ENCODE results near the gene CX3CL1.

CX3CL1 gene

DNA sequence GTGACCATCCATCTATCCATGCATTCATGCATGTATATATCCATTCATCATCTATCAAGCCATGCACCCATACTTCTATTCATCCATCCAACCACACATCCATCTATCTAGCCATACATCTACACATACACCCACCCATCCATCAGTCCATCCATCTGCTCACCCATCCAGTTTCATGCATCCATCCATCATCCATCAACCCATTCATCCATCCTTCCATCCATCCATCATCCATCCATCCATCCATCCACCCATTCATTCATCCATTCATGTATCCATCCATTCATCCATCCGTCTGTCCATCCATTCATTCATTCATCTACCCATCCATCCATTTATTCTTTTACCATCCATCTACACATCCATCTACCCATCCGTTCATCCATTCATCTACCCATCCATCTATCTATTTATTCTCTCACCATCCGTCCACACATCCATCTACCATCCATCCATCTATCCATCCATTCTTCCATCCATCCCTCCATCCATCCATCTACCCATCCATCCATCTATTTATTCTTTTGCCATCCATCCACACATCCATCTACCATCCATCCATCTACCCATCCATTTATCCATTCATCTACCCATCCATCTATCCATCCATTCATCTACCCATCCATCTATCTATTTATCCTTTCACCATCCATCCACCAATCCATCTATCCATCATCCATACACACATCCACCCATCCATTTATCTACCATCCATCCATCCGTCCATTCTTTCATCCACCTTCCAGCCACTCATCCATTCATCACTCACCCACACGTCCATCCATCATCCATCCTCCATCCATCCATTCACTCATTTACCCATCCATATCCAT lies 35.4 kb downstream of the CX3CL1 start:
- DNase-seq (ENCODE audit: low read depth in 1 of 2, low spot score in 1 of 2): no peak
- no peak for TF ChIP-seq JUND (IDR thresholded peaks at IDR 0.05; ENCODE audit: low read depth)
- in situ Hi-C loops (cut with HindIII; ENCODE audit: low pct_unique_long_range_greater_than_20kb, low sequenced_read_pairs): no loop called here

DNA sequence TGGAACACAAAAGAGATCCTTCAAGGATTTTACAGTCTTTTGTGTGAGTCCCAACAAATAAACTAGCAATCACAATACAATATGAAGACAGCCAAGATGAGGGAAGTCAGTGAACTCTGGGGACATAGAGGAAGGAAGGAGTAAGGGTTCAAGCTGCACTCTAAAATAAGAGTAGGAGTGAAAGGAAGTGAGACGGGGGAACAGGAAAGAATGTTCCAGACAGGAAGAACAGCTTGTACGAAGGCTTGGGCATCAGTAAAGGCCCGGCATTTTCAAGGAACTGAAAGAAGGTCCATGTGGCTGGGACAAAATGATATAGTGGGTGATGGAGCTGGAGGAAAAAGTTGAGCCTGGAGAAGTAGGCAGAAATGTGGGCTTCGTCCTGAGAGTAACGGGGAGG lies 36.8 kb downstream of the CX3CL1 start:
- no peak for TF ChIP-seq JUND (IDR thresholded peaks at IDR 0.05; ENCODE audit: low read depth)
- DNase-seq (ENCODE audit: low read depth in 1 of 2, low spot score in 1 of 2): no peak
- in situ Hi-C loops (cut with HindIII; ENCODE audit: low pct_unique_long_range_greater_than_20kb, low sequenced_read_pairs): no loop called here

GRCh38 chr16:57409870-57410587 lies 37.7 kb downstream of the CX3CL1 start:
- no peak for TF ChIP-seq JUND (IDR thresholded peaks at IDR 0.05; ENCODE audit: low read depth)
- DNase-seq (ENCODE audit: low read depth in 1 of 2, low spot score in 1 of 2): peak in 1 of 2 experiments; percentile 74
- in situ Hi-C loops (cut with HindIII; ENCODE audit: low pct_unique_long_range_greater_than_20kb, low sequenced_read_pairs): no loop called here

- no peak for DNase-seq (ENCODE audit: low read depth in 1 of 2, low spot score in 1 of 2)
- in situ Hi-C loops (cut with HindIII; ENCODE audit: low pct_unique_long_range_greater_than_20kb, low sequenced_read_pairs): no loop called here
- no peak for TF ChIP-seq JUND (IDR thresholded peaks at IDR 0.05; ENCODE audit: low read depth)
Observed at GRCh38 chr16:57411362-57411976, 39.2 kb downstream of the CX3CL1 start.

DNA sequence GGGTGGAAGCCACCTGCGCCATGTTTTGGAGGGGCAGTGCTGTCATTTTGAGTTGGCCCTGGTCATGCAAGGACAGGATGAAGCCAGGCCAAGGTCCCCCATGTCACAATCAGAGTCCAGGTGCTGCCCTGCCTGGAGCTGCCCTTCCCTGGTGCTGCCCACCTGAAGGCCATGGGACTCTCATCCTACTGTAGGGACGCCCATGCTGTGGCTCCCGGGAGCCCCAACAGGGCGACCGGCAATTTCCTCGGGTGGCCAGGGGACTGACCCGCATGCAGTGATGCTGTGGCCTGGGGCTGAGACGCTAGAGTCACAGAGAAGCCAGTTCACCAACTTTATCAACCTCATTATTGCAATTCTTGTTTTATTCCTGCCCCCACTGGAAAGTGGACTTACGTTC lies 40.3 kb downstream of the CX3CL1 start:
- in situ Hi-C loops (cut with HindIII; ENCODE audit: low pct_unique_long_range_greater_than_20kb, low sequenced_read_pairs): no loop called here
- TF ChIP-seq JUND (IDR thresholded peaks at IDR 0.05; ENCODE audit: low read depth): no peak

GRCh38 chr16:57413301-57413730 lies 41.0 kb downstream of the CX3CL1 start:
- TF ChIP-seq JUND (IDR thresholded peaks at IDR 0.05; ENCODE audit: low read depth): no peak
- no peak for DNase-seq (ENCODE audit: low read depth in 1 of 2, low spot score in 1 of 2)
- in situ Hi-C loops (cut with HindIII; ENCODE audit: low pct_unique_long_range_greater_than_20kb, low sequenced_read_pairs): no loop called here

More for the DNA sequence above, 40.3 kb downstream of the CX3CL1 start:
- DNase-seq (ENCODE audit: low read depth in 1 of 2, low spot score in 1 of 2): no peak

DNA sequence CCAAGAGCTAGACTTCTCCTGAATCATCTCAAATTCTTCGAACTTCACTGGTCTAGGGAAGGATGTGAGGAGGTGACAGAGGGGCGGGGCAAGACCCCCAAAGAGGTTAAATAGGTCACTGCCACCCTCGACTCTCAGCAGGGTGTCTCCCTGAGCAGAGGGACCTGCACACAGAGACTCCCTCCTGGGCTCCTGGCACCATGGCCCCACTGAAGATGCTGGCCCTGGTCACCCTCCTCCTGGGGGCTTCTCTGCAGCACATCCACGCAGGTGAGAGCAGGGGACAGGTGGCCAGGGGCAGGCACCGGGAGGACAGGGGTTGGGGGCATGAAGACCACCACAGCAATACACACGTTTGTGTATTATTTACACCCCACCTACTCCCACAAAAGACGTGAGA lies 41.4 kb downstream of the CX3CL1 start:
- TF ChIP-seq JUND (IDR thresholded peaks at IDR 0.05; ENCODE audit: low read depth): no peak
- in situ Hi-C loops (cut with HindIII; ENCODE audit: low pct_unique_long_range_greater_than_20kb, low sequenced_read_pairs): no loop called here
- no peak for DNase-seq (ENCODE audit: low read depth in 1 of 2, low spot score in 1 of 2)

DNA sequence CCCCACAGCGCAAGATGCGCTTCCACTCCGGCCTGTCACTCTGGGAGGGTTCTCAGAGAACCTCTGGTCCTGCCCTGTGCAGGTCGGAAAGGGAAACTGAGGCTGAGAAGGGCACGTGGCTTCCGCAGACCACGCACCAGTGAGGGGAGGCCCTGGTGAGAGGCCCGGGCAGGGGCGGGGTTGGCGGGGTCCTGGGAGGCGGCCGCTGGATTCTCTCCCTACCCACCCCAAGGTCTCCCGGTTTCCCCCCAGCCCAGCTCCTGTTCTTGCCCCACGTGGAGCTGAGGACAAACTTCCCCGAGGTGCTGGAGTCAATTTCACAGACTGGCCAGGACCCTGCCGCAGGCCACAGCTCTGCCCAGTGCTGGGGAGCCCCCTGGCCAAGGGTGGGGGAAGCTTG lies 43.8 kb downstream of the CX3CL1 start:
- no peak for TF ChIP-seq JUND (IDR thresholded peaks at IDR 0.05; ENCODE audit: low read depth)
- no peak for DNase-seq (ENCODE audit: low read depth in 1 of 2, low spot score in 1 of 2)
- in situ Hi-C loops (cut with HindIII; ENCODE audit: low pct_unique_long_range_greater_than_20kb, low sequenced_read_pairs): no loop called here

GRCh38 chr16:57419506-57419905 lies 47.2 kb downstream of the CX3CL1 start:
- no peak for TF ChIP-seq JUND (IDR thresholded peaks at IDR 0.05; ENCODE audit: low read depth)
- in situ Hi-C loops (cut with HindIII; ENCODE audit: low pct_unique_long_range_greater_than_20kb, low sequenced_read_pairs): no loop called here
- no peak for DNase-seq (ENCODE audit: low read depth in 1 of 2, low spot score in 1 of 2)

- in situ Hi-C loops (cut with HindIII; ENCODE audit: low pct_unique_long_range_greater_than_20kb, low sequenced_read_pairs): no loop called here
- TF ChIP-seq JUND (IDR thresholded peaks at IDR 0.05; ENCODE audit: low read depth): no peak
- peak in 1 of 2 experiments; percentile 65 for DNase-seq (ENCODE audit: low read depth in 1 of 2, low spot score in 1 of 2)
Observed at GRCh38 chr16:57422026-57422944, 50.0 kb downstream of the CX3CL1 start.

- TF ChIP-seq JUND (IDR thresholded peaks at IDR 0.05; ENCODE audit: low read depth): no peak
- no peak for DNase-seq (ENCODE audit: low read depth in 1 of 2, low spot score in 1 of 2)
- in situ Hi-C loops (cut with HindIII; ENCODE audit: low pct_unique_long_range_greater_than_20kb, low sequenced_read_pairs): no loop called here
Observed at GRCh38 chr16:57423152-57423551, 50.9 kb downstream of the CX3CL1 start.

- in situ Hi-C loops (cut with HindIII; ENCODE audit: low pct_unique_long_range_greater_than_20kb, low sequenced_read_pairs): no loop called here
- no peak for DNase-seq (ENCODE audit: low read depth in 1 of 2, low spot score in 1 of 2)
Observed at GRCh38 chr16:57424583-57424982, 52.3 kb downstream of the CX3CL1 start.

More at GRCh38 chr16:57424583-57424982, 52.3 kb downstream of the CX3CL1 start:
- TF ChIP-seq JUND (IDR thresholded peaks at IDR 0.05; ENCODE audit: low read depth): no peak

All from T47D (cell line).